K562 (cell line): ENCODE data around the gene KCNQ2. TPM values are rescaled to one million over a fixed set of nuclear protein-coding genes. Genes with fewer than 3 reads are reported as not detected.

ENCODE experiments used
- CHD1 ChIP-seq: fragments of 200-600 bp; sonication (generic); IDR thresholded peaks from one replicate; pipeline ENCODE4 v1.6.1; 2012; ENCODE audit warnings: mild to moderate bottlenecking, moderate library complexity, low read length, inconsistent platforms
- DACH1 ChIP-seq: fragments of 450-650 bp; IDR thresholded peaks from 2 replicates; pipeline ENCODE4 v1.6.1; 2018; ENCODE audit not compliant: partially characterized antibody
- EP300 ChIP-seq: IDR thresholded peaks from 2 replicates; pipeline ENCODE4 v1.6.1; 2012; ENCODE audit warnings: low read length, improper control_type of control experiment
- NUFIP1 ChIP-seq: fragments of 450-650 bp; IDR thresholded peaks from 2 replicates; pipeline ENCODE4 v1.6.1; 2018; ENCODE audit not compliant: partially characterized antibody
- polyA plus RNA-seq, 8 experiments: library from polyadenylated mRNA; depleted of rRNA in 4 of 8; stranded (reverse) in 5 of 8; unstranded in 3 of 8; fragments of >200 nt; fragmentation: Nextera tagmentation in 2 of 8; fragmentation: Illumina TruSeq in 1 of 8; extraction: Ambion mirVana in 2 of 8; extraction: Trizol in 1 of 8; gene quantifications; 2 replicates each; pipeline versions ENCODE4 v1.2.1 to v1.2.3, GENCODE V29; 2011 to 2014; ENCODE audit warnings: inconsistent platforms in 1 of 8, missing spikeins in 1 of 8
- total RNA-seq, 7 experiments: library from RNA; depleted of rRNA in 6 of 7; stranded (reverse); fragments of >200 nt in 6 of 7; fragmentation: Illumina TruSeq in 2 of 7; extraction: Trizol in 2 of 7; gene quantifications; 2 replicates each; pipeline versions ENCODE4 v1.2.1 to v1.2.3, GENCODE V29; 2011 to 2021; ENCODE audit warnings: low replicate concordance in 1 of 7
- TF ChIP-seq, protein P1 (sequence below): sonication (generic); formaldehyde crosslinking; IDR thresholded peaks from 2 replicates; pipeline ENCODE4 v1.8.0; 2023; ENCODE audit warnings: missing genetic modification reagents, mild to moderate bottlenecking, borderline replicate concordance

KCNQ2 gene
- total and polyA plus RNA-seq, 9 of the 15 experiments (the other 6 are each of a cell fraction or from before 2014, with no cell fraction given) = 0.13 to 0.16 TPM; not detected in 7

GRCh38 chr20:63501818-63502670, 29.6 kb upstream of the KCNQ2 start (continued):
- TF ChIP-seq, protein P1, sequence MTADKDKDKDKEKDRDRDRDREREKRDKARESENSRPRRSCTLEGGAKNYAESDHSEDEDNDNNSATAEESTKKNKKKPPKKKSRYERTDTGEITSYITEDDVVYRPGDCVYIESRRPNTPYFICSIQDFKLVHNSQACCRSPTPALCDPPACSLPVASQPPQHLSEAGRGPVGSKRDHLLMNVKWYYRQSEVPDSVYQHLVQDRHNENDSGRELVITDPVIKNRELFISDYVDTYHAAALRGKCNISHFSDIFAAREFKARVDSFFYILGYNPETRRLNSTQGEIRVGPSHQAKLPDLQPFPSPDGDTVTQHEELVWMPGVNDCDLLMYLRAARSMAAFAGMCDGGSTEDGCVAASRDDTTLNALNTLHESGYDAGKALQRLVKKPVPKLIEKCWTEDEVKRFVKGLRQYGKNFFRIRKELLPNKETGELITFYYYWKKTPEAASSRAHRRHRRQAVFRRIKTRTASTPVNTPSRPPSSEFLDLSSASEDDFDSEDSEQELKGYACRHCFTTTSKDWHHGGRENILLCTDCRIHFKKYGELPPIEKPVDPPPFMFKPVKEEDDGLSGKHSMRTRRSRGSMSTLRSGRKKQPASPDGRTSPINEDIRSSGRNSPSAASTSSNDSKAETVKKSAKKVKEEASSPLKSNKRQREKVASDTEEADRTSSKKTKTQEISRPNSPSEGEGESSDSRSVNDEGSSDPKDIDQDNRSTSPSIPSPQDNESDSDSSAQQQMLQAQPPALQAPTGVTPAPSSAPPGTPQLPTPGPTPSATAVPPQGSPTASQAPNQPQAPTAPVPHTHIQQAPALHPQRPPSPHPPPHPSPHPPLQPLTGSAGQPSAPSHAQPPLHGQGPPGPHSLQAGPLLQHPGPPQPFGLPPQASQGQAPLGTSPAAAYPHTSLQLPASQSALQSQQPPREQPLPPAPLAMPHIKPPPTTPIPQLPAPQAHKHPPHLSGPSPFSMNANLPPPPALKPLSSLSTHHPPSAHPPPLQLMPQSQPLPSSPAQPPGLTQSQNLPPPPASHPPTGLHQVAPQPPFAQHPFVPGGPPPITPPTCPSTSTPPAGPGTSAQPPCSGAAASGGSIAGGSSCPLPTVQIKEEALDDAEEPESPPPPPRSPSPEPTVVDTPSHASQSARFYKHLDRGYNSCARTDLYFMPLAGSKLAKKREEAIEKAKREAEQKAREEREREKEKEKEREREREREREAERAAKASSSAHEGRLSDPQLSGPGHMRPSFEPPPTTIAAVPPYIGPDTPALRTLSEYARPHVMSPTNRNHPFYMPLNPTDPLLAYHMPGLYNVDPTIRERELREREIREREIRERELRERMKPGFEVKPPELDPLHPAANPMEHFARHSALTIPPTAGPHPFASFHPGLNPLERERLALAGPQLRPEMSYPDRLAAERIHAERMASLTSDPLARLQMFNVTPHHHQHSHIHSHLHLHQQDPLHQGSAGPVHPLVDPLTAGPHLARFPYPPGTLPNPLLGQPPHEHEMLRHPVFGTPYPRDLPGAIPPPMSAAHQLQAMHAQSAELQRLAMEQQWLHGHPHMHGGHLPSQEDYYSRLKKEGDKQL (CRISPR knock-in tag) = no peak
- TF ChIP-seq CHD1 = no peak
- TF ChIP-seq NUFIP1 = no peak
- TF ChIP-seq DACH1 = no peak
- TF ChIP-seq EP300 = no peak
- TF ChIP-seq, all 486 proteins: peak for 19
